HS-27A (cell line): ENCODE data around the gene HIVEP3.

Source experiments
- DNase-seq: peaks from one replicate; pipeline ENCODE4 v3.0.0-alpha.2; 2012; ENCODE audit warnings: low read depth, missing footprints

The HIVEP3 gene

DNA sequence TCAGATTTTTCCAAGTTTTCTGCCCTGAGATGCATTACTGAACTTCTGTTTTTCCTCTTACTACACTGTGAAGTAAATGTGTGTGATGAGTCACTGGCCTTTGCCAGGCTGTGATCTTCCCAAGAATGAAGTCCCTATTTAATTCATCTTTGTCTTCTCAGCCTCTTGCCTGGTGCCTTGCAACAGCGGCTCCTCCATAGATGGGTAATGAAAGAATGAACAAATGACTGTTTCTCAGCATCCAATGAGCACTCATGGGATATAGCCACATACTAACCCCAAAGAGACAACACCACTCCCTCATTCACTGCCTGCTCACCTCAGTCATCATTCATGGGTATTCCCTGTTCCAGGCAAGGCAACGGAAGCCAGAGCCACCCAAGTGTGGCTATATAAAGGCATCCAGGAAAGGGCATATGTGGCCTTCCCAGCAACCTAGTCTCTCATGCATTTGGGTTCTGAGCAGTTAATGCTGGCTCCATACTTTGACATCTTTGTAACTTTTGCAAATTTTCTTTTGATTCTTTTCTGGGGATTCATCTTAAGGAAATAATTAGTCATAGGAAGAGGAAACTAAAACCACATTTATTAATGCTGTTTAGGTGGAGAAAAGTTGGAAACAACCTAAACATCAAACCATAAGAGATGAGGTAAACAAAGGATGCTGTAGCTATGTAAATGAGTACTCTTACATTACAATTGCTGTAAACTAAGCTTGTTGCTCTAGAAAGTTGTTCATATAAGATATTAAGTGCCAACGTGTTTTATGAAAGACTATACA, 71.9 kb downstream of the HIVEP3 start:
- no peak for DNase-seq

DNA sequence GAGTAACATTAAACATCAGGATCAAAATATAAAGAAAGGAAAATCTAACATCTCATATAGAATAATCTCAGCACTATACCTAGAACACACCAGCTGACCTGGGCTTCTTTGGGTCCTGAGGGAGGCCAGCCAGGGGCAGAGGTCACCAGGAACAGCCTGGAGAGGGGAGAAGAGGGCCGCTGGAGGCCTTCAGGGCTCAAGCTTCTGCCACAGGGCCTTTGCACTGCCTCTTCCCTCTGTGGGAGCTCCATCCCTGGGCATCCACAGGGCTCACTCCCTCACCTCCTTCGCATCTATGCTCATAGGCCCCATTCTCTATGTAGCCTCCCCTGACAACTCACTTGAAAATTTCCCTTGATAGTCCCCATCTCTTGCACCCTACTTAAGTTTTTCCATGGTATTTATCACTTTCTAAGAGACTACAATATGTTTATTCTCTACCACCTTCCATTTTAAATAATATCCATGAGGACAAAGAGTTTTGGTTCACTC, 73.9 kb downstream of the HIVEP3 start:
- no peak for DNase-seq

DNA sequence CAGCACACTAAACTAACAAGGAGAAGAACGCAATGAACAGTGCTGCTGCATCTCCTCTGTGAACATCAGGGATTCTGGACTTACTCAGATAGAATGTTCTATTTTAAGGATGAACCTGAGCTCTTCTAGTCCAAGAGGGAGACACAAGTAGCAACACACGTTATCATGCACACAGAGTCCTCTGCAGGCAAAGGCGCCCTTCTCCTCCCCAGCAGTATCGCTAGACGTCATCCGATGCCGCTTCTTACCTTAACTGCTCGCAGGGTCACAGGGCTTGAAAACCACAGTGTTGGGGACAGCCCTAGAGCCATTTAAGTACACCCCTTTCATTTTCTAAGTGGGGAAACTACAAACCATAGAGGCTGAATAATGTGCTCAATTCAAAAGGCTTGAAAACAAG, 74.5 kb downstream of the HIVEP3 start:
- no peak for DNase-seq

DNA sequence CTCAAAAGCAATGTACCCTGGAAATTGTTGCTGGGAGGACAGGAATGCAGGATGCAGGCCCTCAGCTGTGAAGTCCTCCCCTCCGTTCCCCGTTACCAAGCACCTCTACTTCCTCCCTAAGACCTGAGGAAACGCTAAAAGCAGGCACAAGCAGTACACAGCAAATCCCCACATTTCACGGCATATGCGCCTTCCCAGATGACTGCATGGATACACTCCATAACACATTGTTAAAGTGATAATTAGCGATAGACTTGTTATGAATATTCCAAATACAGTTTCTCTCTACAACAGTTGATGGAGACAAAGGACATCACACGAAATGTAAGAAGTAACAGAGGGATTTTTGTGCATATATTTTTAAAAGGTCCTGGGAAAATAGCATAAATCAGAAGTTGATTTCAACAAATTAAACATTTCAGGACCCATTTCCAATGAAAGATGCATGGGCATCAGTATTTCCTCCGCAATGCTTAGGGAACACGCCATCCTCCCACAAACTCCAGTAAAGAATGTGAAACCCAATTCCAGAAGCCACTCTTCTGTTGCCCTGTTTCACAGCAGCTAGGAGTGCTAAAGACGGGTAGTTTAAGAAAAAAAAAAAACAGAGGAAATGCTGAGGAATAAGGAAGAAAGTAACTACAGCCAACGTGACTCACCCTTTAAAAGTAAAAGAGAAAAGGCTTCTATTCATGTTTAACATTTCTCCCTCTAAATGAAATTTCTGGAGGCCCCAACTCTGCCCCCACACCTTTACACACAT, 75.5 kb downstream of the HIVEP3 start:
- no peak for DNase-seq

DNA sequence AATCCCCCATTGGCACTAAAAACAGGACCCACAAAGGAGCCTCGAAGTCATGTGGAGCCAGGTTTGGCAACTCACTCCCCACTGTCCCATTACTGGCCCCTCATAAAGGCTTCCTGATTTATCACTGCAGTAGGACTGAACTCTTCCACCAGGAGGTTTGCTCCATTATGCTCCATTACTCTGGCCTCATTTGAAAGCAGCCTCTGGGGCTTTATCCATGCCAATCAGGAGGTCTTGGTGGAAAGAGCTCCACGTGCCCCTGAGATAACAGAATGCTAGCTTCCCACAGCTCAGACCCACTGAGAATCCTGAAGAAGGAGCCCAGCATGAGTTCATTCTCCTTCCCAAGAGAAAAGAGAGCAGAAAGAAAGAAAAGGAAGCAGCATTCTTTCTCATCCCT, 76.4 kb downstream of the HIVEP3 start:
- DNase-seq, result no peak

DNA sequence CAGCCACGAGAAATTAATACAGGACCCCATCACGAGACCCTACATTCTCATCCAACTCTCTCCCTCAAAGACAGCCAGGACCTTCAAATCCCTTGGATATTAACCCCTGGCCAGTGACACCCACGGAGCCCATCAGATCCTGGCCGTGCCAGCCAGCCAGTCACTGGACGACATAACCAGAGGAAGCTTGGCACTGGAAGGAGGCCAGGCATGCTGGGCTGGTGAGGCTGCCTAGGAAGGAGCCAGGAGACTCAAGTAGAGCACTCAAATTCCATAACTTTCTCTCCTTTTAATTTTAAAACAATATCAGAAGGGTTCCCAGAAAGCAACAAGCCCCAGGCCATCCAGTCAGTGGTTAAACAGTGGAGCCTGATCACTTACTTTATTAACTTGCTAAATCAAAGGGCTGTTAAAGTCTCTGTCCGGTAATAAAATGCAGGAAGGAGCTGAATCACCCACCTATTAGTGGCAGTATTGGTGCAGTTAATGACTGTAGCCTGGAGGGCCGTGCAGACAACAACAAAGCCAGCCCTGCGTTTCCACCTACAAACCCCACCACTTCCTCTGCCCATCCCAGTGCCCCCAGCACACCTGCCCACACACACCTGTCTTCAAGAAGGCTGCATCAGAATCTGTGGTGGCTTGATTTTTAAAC, 78.0 kb downstream of the HIVEP3 start:
- no peak for DNase-seq

DNA sequence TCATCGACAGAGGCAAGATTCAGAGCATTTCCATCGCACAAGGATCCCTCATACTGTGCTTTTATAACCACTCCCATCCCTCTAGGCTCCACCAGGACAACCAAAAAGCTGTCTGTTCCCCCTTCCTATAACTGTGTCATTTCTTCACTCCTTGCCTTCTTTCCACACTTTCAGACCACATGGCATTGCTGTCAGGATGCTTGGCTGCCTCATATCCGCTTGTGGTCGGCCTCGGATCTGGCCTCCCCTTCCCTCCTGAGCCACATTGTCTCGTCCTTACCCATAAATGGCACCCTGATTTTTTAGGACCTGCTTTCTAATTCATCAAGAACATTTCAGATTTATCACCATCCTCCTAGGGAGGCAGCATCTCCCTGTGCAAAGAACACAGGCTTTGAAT, 80.5 kb downstream of the HIVEP3 start:
- no peak for DNase-seq

DNA sequence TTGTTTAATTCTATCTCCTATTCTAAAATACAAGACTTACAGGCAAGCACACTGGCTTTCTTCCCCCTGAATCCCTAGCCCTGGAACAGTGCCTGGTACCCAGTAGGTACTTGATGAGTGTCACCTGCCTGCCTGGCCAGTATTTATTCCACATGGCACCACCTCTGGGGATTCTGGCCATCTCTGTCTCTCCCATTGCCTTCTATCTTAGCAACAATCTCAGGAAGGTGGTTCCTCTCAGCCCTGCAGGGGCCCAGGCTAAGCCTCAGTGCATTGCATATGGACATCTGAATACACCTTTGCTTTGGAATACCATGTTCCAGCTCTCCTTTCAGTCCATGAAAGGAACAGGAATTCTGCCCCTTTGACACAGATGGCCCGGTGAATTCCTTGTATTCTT, 81.0 kb downstream of the HIVEP3 start:
- no peak for DNase-seq

DNA sequence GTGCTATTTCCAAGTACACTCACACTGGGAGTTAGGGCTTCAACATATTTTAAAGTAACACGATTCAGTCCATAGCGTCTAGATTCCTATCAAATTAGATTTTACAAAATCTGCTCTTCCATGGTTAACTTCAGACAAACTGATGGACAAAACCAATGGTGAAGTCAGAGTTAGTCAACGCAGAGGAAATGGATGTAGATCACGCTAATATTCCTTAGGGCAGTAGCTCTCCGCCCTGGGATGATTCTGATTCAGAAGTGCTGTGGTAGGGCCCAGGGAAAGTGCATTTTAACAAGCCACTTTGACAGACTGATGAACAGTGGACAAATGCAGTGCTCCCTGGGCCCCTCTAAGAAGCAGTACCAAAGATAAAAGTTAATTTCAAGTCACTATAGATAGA, 83.2 kb downstream of the HIVEP3 start:
- no peak for DNase-seq

DNA sequence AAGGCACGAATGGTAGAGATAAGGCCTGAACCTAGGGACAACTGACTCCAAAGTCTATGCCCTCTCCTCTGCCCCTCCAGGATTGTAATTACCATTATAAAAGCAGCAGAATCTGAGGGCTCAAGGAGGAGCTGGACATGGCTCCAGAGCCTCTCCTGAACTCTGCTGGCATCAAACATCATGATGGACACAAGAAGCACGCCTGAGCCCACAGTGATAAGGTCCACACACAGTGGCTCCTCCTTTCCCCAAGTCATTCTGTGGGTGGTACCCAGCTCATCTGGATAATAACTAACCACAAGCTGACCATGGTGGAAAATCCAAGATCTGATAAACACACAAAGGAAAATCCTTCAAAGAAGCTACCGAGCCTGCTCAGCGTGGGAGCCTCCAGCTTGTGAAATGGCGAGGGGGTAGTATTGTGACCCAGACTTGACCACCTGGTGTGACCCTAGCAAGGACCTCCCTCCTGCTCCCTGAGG, 85.2 kb downstream of the HIVEP3 start:
- DNase-seq, result no peak

DNA sequence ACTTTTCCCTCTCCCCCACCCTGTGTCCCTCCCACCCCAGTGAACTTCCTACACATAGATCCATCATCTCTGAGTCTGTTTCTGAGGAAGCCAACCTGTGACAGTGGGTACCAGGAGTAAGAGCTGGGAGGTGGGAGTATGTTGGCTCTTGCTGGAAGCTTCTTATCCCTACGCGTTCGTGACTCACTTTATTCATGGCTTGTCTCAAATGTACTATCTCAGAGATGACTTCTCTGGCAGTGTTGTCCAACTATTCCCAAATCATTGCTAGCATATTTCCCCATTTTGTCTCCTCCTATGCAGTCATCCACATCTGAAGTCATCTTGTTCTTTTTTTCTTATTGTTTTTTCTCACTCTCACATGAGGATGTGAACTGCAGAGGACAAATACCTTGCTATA, 88.0 kb downstream of the HIVEP3 start:
- no peak for DNase-seq

DNA sequence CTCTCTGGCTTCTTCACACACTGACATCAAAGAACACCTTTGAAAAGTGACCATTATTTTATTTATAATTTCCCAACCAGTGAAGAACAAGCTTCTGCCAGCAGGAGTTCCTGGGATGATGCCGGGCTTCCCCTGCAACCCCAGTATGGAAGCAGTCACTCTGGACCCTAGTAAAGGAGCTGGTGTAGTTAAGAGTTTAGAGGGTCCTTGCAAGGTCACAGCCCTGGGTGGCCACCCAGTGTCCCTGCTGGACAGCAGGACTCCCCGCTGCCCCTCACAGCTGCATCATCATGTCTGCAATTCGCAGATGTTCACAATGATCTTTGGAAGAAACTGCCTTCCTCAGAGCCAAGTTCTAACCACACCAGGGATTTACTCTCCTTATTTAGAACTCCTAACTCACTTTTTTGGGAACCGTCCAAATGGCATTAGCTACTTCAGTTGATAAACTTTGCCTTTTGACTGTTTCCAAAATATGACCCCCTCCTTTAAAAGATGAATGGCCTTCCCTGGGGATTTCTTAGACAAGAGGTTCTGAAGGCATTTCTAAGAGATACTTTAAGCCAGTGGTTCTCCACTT, 90.6 kb downstream of the HIVEP3 start:
- DNase-seq, result no peak

DNA sequence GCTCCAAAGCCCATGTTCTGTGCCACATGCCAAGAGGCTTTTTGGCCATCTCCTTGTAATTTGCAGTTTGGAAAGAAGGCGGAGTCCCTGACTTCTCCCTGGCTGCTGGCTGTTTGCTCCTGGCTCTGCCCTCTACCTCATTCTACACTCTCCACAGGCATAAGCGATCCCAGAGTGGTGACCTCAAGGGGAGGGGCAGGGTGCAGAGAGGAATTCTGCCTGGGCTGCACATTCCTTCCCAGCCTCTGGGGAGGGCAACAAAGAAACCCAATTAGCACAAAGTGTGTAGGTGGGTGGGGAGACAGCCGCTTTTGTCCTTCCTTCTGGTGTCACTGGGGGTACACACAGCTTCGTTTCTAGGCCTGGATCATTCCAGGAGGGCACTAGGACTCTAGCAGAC, 95.3 kb downstream of the HIVEP3 start:
- DNase-seq, result no peak

DNA sequence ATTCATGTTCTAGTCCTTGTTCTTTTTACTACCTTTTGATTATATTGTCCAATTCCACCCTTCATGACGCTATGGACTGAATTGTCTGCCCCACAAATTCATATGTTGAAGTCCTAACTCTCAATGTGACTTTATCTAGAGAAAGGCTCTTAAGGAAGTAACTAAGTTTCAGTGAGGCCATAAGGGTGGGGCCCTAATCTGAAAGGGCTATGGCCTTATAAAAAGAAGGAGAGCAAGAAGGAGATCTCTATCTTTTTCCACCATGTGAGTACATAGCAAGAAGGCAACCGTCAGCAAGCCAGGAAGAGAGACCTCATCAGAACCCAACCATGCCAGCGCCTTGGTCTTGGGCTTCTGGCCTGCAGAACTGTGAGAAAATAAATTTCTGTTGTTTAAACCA, 95.9 kb downstream of the HIVEP3 start:
- DNase-seq, result no peak

DNA sequence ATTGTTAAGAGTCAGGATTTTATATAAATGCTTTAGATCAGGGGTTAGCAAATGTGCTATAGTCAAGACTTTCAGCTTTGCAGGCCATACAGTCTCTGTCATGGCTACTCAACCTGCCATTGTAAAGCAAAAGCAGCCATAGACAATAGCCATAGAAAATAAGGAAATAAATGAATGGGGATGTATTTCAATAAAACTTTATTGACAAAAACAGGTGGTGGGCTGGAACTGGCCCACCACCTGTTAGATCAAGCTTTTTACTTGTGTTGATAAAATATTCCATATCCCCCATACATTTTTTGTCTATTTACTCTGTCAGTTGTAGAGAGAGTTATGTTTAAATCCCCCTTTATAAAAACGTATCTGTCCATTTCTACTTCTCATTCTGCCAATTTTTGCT, 98.9 kb downstream of the HIVEP3 start:
- DNase-seq, result no peak

DNA sequence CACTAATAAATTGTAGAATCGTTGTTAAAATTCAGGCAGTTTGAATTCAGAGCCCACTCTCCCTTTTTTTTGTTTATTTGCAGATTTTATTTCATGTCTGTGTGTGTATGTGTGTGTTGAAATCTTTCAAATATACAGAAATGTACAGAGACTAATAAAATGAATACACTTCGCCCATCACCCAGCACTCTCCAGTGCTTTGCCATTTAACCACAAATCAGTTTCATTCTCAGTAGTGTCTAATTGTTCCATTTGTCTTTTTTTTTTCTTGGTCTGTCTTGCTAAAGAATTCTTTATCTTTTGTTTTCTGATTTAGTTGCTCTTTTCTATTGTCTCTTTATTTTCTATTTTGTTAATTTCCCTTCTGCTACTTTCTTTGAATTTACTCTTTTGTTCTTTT, 99.7 kb downstream of the HIVEP3 start:
- DNase-seq, result no peak

DNA sequence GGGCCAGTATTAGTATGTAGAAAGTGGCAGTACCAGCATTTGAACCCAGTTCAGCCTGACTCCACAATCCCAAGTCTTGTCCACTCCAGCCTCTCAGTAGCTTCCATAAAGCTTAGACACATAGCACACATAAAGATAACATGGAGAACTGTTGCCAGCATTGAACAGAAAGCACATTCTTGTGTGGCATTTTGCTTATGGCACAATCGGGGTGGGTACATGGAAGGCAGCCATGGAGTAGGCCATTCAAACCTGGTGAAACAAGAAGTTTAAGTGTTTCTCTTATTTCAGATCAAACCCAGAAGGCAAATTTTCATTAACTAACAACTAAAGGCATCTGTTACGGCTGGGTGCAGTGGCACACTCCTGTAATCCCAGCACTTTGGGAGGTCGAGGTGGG, 102.7 kb downstream of the HIVEP3 start:
- DNase-seq, result no peak

DNA sequence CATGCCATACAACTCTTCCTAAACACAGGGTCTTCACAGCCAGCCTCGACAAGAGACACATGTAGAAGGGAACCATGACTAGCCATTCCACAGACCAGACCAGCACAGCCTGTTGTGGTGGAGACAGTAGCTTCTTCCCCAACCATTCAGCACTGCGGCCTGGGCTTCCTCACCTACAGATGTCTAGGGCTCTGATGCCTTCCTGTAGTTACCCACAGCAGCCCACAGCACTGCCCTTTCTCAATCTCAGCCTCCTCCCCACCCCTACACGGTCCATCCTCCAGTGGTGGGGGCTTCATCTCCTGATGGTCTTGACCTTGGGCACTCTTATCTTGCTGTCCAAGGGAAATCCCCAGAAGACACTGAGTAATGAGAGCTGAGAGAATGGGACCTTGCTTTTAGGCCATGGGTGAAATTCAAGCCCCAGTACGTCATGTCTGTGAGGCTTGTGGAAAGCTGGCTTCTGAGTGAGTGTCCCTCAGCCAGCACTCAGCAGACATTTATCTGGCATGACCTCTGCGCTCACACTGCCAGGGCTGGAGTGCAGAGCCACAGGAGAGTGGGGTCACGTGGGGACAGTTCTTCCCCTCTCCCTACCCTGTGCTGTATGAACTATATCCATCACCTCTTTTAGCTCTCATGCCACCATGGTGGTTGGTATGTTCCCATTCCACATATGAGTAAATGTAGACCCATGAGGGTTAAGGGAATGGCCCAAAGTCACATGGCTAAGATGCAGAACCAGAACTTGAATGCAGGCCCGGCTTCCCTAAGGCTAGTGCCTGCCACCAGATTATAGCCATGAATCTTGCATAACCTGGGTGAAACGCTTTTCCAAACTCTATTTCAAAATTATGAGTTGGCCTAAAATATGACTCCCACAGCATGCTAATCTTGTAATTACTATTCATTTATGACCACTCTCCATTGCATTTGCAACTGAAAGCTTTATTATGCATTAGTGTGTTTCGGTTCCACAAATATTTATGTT, 104.7 kb downstream of the HIVEP3 start:
- DNase-seq, result no peak

DNA sequence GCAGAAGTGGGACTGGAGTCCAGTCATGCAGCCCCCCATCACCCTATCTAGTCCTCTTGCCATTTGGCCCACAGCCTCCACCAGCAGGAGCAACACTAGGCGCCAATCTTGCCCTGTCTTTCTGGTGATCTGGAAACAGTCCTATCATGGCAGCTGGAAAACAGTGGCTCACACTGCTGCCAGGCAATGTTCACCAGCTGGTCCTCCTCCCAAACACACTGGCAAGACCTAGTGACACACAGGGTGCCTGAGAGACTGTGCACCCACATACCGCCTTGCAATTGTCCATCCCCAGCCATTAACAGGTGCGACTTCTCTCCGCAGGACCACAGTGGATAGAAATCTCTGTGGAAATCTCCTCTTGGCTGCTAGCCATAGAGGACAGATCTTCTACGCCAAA, 105.5 kb downstream of the HIVEP3 start:
- no peak for DNase-seq

DNA sequence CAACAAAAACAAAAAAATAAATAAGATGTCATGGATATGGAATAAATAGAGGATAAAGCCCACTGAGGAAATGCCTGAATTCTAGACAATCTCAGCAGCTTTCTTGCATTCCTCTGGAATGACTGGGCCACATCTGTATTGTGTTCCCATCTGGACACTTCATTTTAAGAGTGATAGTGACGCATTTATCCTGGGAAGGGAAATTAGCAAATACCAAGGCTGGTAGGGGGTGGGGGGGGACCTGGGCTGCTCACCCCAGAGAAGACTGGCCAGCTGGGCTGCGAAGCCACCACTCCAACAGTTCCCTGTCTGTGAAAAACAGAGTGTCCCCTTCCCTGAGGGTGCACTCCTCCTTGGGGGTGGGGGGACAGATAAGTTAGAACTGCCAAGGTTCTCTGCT, 106.3 kb downstream of the HIVEP3 start:
- peak; percentile 82 for DNase-seq

DNA sequence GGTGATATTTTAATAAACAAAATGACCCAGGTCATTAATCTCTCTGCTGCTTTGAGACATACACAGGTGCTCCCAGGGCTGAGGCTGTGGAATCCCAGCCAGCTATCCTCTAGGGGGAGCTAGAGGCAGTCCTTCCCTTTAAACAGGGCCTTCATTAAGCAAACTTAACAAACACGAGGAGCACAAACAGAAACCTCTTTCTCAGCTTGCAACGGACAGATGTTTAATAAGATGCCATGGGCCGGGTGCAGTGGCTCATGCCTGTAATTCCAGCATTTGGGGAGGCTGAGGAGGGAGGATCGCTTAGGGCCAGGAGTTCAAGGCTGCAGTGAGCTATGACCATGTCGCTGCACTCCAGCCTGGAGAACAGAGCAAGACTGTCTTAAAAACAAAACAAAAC, 106.7 kb downstream of the HIVEP3 start:
- DNase-seq, result no peak
